CD4-positive, alpha-beta T cell treated with Interleukin-10 for 1 hour (primary cell): ENCODE measurements around the gene PIR.
A peak's percentile ranks its signal among the peaks of the same experiment; 100 is the strongest.

ENCODE experiments used
- DNase-seq: peaks from one replicate; pipeline ENCODE4 v3.0.0-alpha.2; 2020

PIR gene

GRCh38 chrX:15413101-15413500 is 80.0 kb downstream of the PIR start:
- no peak for DNase-seq

- DNase-seq, result no peak
Measured at GRCh38 chrX:15410947-15411346, 82.2 kb downstream of the PIR start.

GRCh38 chrX:15410430-15410829 is 82.7 kb downstream of the PIR start:
- DNase-seq, result no peak

GRCh38 chrX:15405846-15406245 is 87.3 kb downstream of the PIR start:
- DNase-seq, result no peak

- no peak for DNase-seq
Measured at GRCh38 chrX:15404401-15405096, 88.6 kb downstream of the PIR start.

GRCh38 chrX:15401378-15401777 is 91.8 kb downstream of the PIR start:
- DNase-seq, result no peak

GRCh38 chrX:15399962-15400391 is 93.2 kb downstream of the PIR start:
- DNase-seq, result no peak

- no peak for DNase-seq
Measured at GRCh38 chrX:15398874-15399273, 94.3 kb downstream of the PIR start.

GRCh38 chrX:15395789-15396188 is 97.3 kb downstream of the PIR start:
- no peak for DNase-seq

- no peak for DNase-seq
Measured at GRCh38 chrX:15391850-15392249, 101.3 kb downstream of the PIR start.

- no peak for DNase-seq
Measured at GRCh38 chrX:15384304-15384703, 108.8 kb downstream of the PIR start, which contains the start of gene VEGFD. VEGFD (minus strand) TSS chrX:15384413; CDS start chrX:15383946, 467 bp downstream.

- DNase-seq, result no peak
Measured at GRCh38 chrX:15382813-15383212, 110.3 kb downstream of the PIR start.

GRCh38 chrX:15376956-15377355 is 116.2 kb downstream of the PIR start:
- no peak for DNase-seq

GRCh38 chrX:15373976-15374375 is 119.2 kb downstream of the PIR start:
- no peak for DNase-seq

- DNase-seq, result no peak
Measured at GRCh38 chrX:15366506-15367352, 126.4 kb downstream of the PIR start.

GRCh38 chrX:15359701-15360100 is 133.4 kb downstream of the PIR start:
- no peak for DNase-seq

GRCh38 chrX:15358533-15358932 is 134.6 kb downstream of the PIR start:
- no peak for DNase-seq

- no peak for DNase-seq
Measured at GRCh38 chrX:15356444-15356843, 136.7 kb downstream of the PIR start.

- DNase-seq, result no peak
Measured at GRCh38 chrX:15350329-15350996, 142.7 kb downstream of the PIR start.

GRCh38 chrX:15349046-15349445 is 144.1 kb downstream of the PIR start:
- DNase-seq, result peak; percentile 37

GRCh38 chrX:15345976-15346375 is 147.2 kb downstream of the PIR start:
- DNase-seq, result no peak

- DNase-seq, result no peak
Measured at GRCh38 chrX:15344106-15344505, 149.0 kb downstream of the PIR start.

- DNase-seq, result no peak
Measured at GRCh38 chrX:15343075-15343476, 150.1 kb downstream of the PIR start.

- DNase-seq, result no peak
Measured at GRCh38 chrX:15340867-15341266, 152.3 kb downstream of the PIR start.
